Omental fat pad (tissue), 4 donors: ENCODE data around the gene TLR7. TPM values are rescaled to one million over a fixed set of nuclear protein-coding genes. Genes with fewer than 3 reads are reported as not detected.

ENCODE experiments used
- ATAC-seq: fragments of 150-250 bp; one replicate; pipeline ENCODE4 v1.9.1; 2016; ENCODE audit warnings: mild to moderate bottlenecking, moderate library complexity; ENCODE audit not compliant: low FRiP score
- DNase-seq: peaks from one replicate; pipeline ENCODE4 v3.0.0-alpha.2; 2019; ENCODE audit warnings: low spot score
- total RNA-seq, 4 donors: library from RNA; depleted of rRNA; stranded (reverse); fragments of >200 nt; gene quantifications; one replicate each; pipeline ENCODE4 v1.1.0, GENCODE V29; 2016
- TF ChIP-seq, protein P1 (sequence below), 3 donors: fragments of 450-650 bp; IDR thresholded peaks; one replicate each; pipeline ENCODE4 v1.5.1; 2016 to 2017; ENCODE audit warnings: antibody characterized with exemption in 3 of 3, mild to moderate bottlenecking in 3 of 3, moderate library complexity in 2 of 3

The TLR7 gene
- total RNA-seq, 4 donors from 2014 or later, result 0.32 to 1.3 (median 0.95) TPM

GRCh38 chrX:12934850-12935249, 68.0 kb downstream of the TLR7 start:
- no peak for DNase-seq
- TF ChIP-seq, protein P1, sequence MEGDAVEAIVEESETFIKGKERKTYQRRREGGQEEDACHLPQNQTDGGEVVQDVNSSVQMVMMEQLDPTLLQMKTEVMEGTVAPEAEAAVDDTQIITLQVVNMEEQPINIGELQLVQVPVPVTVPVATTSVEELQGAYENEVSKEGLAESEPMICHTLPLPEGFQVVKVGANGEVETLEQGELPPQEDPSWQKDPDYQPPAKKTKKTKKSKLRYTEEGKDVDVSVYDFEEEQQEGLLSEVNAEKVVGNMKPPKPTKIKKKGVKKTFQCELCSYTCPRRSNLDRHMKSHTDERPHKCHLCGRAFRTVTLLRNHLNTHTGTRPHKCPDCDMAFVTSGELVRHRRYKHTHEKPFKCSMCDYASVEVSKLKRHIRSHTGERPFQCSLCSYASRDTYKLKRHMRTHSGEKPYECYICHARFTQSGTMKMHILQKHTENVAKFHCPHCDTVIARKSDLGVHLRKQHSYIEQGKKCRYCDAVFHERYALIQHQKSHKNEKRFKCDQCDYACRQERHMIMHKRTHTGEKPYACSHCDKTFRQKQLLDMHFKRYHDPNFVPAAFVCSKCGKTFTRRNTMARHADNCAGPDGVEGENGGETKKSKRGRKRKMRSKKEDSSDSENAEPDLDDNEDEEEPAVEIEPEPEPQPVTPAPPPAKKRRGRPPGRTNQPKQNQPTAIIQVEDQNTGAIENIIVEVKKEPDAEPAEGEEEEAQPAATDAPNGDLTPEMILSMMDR (IDR thresholded peaks at IDR 0.05), result no peak
- no peak for ATAC-seq

DNA sequence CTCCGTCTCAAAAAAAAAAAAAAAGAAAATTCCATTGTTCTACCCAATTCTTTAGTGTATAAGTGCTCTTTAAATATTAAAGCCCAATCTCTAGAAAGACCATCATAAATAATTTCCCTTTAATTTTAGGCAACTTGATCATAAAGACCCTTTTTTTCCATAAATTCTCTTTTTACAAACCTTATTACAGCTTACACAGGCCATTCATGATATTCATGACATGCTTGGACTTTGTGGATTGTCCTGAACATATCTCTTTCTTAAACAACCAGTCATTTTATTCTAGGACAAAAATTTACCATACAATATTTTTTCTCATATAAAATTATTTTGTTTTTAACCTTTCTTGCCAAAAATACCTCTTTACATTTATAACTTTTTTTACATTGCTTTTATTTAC, 70.1 kb downstream of the TLR7 start:
- DNase-seq (no peak), ATAC-seq (no peak)
- TF ChIP-seq, protein P1 (IDR thresholded peaks at IDR 0.05), result no peak

Other genes with a start within 250 kb of the TLR7 start
- 10 to 100 TPM; 13.0 to 23.5 (median 19.4) TPM for gene PRPS2, start 75.7 kb upstream of the TLR7 start, total RNA-seq
- 10 to 100 TPM in 1 of 4 donors, 1 to 10 TPM in 3; 1.4 to 10.9 (median 6.1) TPM for gene TLR8, start 39.5 kb downstream of the TLR7 start, total RNA-seq
- gene TMSB4X, start 108.0 kb downstream of the TLR7 start, total RNA-seq, result 1,000 to 10,000 TPM; 3,948 to 5,890 (median 5,138) TPM
- not detected for gene FAM9C, start 177.5 kb downstream of the TLR7 start, total RNA-seq